ENCODE results near the gene MACF1.
"Not testable (repeated sequence)": the region's sequence is repeated elsewhere in the genome, so short reads cannot be mapped to it uniquely, and the experiment has no call there.

The MACF1 gene

DNA sequence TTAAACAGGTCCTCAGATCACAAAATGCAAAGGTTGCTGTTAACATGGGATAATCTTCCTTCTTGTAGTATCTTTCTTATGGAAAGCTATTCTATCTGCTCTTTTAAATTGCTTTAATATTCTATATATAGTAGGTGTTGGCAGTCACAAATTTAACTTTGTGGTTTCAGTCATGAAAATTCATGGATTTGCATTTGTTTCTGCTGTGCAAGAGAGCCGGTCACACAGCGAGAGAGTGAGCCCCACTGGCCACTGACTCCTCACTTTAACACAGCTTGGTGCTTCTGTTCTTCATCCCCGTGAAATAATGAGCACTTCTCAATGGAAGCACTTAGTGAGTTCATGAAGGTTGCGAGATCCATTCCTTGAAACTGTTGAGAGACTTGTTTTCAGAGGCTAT lies 268.8 kb downstream of the MACF1 start:
- DNase-seq: no peak

DNA sequence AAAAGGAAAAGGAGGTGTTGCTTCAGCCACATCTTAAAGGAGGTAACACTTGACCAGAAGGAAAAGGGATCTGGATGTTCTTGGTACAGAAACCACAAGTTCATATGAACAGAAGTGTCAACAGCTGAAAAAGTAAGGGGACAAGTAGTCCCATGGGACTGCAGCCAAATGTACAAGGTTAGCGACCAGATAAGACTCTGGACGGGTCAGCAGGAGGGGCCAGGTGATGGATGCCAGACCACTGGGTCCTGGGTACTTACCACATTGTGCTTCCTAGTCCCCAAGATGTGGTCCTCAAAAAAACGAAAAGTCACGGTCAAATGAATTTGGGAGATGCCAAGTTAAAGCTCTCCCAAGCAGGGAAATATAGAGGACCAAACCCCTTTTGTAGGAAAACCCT lies 270.3 kb downstream of the MACF1 start:
- DNase-seq: no peak

DNA sequence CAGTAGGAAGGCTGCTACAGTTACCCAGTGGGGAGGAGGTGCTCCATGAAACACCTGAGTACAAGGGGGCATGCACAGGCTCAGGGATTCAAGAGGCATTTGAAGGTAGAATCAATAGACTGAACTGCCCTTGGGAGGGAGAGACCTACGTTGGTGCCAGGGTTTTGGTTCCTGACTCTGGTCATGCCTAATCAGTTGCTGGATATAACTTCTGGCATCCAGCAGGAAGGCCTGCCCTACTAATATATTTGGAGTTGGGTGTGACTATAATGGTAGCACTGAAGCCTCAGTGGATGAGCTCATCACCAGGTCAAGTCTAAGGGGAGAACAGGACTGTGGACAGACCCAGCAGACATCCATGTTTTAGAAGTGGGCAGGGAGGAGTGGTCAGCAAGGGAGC lies 271.1 kb downstream of the MACF1 start:
- not testable (repeated sequence) for DNase-seq

DNA sequence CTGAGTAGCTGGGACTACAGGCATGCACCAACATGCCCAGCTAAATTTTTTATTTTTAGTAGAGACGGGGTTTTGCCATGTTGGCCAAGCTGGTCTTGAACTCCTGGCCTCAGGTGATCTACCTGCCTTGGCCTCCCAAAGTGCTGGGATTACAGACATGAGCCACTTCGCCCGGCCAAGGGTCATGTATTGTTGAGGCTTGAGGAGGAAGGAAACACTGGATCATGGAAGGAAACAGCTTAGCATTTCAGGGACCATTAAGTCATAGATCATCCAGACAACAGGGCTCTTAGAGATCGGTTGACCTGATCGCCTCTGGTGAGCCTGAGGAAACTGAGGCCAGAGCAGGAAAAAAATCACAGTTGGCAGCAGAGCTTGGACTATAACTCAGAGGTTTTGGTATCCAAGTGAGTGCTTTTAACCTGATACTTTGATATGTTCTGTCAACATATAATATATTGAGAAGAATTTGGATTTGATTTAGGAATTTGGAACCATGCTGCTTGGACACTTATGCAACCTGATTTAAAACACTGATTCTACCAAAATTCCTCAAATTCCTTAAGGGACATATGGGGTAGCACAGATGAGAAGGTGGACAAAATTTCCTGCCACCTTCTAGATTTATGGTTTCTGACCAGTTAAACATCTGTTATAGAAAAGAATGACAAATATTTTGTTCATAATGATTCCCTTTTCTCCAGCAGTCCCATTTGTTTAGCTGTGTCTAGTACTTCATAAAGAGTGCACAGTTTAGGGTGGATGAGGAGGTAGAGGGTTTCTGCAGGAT lies 273.8 kb downstream of the MACF1 start:
- no peak for DNase-seq

DNA sequence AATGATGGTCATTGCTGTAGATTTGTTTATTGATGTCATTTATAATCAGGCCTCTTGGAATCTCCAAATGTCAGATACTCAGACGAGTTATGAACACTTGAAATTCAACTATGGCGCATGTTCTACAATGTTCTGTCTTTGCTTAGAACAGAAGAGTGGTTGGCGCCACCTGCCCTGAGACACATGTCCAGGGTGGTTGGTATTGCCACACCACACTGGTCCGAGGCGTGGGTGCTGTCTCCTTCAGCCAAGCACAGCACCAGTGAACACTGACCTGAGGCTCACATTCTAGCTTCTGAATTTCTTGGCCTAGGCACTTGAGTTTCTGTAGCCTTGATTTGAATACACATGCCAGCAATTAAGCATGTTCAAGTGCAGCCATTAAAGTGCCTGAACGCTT lies 276.8 kb downstream of the MACF1 start:
- no peak for DNase-seq

DNA sequence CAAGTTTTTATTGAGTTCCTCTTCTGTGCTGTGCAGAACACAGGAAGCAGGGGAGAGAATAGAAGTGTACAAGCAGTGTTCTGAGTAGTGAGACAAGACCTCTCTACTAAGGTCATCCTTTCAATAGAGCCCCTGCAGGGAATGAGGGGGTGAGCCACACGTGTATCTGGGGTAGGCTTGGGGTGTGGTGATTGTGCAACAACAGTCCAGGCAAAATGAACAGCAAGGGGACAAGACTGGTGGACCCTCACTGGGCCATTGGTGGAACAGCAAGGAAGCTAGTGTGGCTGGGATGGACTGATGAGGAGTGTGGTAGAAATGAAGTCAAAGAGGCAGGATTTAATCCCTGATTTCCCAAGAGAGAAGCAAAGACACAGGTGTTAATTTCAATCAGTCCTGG lies 278.8 kb downstream of the MACF1 start:
- no peak for DNase-seq

DNA sequence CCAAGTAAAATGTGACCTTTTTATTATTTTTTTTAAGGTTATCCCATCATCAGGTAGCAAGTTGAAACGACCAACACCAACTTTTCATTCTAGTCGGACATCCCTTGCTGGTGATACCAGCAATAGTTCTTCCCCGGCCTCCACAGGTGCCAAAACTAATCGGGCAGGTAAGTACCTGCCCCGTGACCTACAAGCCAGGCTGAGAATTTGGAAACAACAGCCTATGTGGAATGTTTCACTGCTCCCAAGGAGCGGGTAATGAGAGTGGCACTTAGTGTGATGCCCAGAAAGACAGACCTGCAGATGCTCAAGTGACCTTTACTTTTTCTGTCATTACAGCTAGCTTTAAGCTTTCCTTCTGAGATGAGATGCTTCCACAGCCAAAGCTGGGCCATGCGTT lies 280.1 kb downstream of the MACF1 start:
- DNase-seq: no peak

DNA sequence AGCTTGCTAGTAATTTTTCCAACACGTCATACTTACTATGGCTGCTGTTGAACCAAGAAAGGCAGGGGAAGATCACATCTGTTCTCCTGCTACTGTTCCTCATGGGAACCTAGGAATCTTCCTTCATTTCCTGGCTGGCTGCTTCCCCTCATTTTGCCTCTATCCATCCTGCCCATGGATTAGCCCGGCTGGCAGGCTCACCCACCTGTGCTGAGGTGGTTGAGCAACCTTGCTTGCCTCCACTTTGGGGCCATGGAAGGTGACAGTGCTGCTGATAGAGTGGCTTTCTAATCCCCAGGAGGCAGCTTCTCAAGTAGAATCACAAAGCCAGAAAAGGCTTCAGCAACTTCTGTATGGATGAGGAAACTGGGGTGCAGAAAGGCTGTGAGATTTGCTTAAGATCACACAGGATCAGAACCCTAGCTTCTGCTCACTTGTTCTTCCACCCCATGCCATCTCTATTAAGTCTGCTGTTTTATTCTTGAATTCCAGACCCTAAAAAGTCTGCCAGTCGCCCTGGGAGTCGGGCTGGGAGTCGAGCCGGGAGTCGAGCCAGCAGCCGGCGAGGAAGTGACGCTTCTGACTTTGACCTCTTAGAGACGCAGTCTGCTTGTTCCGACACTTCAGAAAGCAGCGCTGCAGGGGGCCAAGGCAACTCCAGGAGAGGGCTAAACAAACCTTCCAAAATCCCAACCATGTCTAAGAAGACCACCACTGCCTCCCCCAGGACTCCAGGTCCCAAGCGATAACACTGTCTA lies 280.7 kb downstream of the MACF1 start:
- DNase-seq: no peak

DNA sequence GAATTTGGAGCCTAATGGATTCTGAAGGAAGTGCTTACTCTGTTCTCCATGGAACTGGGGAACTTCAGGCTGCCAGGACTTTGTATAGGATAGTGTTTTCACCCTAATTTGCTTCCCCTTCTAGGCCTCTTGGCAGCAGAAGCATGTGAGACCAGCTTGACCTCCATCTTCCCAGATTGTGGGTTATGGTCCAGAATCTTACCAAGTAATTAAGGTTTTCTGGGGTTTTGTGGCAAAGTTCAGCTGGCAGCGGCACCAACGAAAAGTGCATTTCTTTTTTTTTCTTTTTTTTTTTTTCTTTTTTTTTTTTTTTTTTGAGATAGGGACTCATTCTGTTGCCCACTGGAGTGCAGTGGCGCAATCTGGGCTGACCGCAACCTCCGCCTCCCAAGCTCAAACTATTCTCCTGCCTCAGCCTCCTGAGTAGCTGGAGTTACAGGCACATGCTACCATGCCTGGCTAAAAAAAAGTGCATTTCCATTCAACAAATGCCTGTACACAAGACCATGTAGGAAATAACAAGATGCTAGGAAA lies 283.6 kb downstream of the MACF1 start:
- no peak for DNase-seq

DNA sequence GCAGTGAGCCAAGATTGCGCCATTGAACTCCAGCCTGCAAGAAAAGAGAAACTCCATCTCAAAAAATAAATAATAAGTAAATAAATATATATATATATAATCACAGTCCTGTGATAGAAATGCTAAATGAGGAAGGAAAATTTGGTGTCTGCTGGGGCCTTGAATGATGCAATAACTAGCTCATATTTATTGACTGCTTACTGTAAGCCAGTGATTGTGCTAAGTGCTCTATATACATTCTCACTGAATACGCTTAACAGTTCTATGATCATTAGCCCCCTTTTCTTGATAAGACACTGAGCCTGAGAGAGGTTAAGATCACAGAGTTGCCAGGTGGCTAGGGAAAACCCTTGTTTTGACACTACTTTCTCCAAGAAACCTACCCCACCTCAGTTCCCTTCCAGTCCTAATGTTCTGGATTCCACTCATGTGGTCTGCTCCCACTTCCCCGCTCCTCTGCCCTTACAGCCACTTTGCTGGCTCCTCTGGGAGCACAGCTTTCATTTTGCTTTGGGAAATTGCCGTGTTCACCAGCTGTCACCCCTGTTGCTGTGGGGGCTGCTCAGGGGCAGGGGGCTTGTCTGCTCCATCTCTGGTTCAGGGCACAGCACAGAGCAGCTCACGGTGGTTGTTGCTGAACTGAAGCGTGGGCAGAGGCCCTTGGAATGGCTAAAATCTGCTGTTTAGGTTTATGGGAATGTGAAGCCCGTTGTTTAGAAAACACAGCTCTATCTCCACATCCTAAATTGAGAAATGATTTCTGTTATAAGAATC lies 284.5 kb downstream of the MACF1 start:
- no peak for DNase-seq

DNA sequence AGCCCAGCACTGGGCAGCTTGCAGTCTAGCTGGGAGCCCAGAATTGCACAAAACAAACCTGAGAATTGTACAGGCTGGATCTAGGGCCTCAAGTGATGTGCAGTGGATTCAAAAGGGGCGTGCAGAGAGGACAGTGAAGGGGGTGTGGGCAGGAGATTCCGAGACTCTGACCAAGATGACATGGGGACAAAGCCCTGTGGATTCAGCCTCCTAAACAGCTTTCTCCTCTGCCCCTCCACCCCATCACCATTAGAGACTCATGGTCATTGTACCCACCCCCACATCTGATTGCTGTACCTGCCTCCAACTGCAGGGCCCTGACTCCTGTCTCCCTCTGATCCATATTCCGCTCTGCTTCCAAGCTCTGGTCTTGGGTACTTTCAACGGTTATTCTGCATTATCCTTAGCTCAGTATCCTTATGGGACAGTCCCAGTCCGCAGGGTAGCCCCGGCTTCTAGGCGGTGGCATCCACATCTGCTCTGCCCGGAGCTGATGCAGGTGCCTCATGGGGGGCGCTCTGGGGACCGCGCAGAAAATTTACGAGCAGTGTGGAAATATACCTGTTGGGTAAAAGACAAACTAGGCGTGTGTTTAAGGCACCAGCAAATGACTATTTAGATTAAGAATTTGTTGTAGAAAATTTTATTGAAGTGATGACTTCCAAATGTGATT lies 285.2 kb downstream of the MACF1 start:
- DNase-seq: no peak

DNA sequence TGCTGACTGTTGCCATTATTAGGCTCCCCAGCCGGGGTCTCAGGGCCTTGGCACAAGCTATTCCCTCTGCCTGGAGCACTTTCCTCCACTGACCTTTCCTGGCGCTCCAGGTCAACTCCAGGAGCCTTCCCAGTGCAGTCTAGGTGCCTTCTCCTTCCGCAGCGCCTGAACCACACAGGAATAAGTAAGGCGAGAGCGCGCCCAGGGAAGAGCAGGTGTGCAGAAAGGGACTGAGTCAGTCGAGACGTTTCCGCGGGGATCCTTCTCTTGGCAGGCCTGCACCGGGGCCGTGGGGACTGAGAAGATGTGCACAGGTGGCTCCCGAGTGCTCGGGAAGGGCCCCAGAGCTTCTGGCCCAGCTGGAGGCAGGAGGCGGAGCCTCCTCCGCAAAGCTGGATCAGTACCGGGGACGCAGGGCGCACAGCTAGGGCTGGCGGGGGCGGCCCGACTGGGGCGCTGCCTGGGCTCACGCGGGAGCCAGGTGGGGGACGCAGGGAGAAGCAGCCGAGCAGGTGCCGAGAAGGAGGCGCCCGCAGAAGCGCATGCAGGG lies 286.2 kb downstream of the MACF1 start:
- DNase-seq: no peak

DNA sequence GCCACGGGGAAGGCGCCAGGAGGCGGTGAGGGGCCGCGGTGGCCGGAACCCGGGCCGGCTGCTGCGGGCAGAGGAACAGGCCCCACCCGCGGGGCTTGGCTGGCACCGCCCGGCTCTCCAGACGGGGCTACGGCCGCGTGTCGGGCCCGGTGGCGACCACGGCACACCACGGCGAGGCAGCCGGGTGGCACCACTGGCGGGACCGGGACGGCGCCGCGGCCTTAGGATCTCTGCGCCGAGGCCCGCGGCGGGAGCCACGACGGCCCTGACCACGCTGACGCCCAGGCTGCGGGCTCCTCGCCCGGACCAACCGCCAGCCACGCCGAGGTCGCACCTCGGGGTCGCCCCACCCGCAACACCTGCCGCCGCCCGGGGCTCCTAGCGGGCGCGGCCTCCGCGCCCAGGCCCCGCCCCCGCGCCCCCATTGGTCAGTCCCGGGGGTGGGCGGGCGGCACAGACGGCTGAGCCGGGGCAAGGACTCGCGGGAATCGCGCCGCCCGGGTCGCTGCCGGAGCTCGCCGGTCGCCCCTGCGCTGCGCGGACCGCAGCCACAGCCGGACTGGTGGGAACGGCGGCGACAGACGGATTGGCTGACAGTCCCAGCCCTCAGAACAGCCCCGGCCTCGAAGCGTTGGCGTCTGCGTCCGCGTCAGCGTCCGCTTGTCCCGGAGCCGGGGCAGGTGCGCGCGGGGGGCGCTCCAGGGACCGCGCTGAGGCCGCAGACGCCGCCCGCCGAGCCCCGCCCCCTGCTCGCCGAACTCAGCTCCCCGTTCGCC lies 286.8 kb downstream of the MACF1 start, which contains the start of gene BMP8A:
Gene BMP8A (plus strand): TSS at position 491 of the 776 bp plus-strand sequence. CDS start 356 bp downstream, outside the sequence.
- DNase-seq: peak; percentile 24

DNA sequence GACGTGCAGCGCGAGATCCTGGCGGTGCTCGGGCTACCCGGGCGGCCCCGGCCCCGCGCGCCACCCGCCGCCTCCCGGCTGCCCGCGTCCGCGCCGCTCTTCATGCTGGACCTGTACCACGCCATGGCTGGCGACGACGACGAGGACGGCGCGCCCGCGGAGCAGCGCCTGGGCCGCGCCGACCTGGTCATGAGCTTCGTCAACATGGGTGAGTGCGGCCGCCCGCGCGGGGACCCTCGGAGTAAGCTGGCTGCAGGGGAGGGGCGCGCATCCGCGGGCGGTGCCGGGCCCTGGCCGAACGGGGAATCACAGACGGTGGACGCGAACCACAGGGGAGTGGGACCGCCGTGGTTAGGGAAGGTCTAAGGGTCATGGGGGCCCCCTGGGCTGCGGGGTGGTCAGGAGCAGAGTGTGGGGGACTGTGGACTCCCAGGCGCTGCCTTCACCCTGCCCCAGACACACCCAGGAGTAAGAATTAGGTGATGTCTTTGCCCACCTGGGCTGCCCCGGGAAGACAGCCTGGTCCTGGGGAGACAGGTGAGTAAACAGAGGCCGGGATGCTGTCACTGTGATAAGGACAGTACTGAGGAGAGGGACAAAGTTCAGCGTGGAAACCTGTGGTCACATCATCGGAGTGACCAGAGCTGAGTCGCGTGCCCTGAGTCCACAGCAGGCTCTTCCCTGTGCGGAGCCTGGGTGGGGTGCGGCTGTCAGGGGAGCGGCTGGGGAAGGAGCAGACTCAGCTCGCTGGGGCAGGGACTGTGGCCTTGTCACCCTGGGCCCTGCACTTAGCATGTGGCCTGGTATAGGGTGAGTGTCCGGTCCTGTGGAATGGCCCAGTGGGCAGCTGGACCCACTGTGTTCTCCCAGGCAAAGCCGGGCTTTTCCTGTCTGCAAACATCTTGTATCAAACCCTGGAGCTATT lies 287.9 kb downstream of the MACF1 start:
- DNase-seq: not testable (repeated sequence)

DNA sequence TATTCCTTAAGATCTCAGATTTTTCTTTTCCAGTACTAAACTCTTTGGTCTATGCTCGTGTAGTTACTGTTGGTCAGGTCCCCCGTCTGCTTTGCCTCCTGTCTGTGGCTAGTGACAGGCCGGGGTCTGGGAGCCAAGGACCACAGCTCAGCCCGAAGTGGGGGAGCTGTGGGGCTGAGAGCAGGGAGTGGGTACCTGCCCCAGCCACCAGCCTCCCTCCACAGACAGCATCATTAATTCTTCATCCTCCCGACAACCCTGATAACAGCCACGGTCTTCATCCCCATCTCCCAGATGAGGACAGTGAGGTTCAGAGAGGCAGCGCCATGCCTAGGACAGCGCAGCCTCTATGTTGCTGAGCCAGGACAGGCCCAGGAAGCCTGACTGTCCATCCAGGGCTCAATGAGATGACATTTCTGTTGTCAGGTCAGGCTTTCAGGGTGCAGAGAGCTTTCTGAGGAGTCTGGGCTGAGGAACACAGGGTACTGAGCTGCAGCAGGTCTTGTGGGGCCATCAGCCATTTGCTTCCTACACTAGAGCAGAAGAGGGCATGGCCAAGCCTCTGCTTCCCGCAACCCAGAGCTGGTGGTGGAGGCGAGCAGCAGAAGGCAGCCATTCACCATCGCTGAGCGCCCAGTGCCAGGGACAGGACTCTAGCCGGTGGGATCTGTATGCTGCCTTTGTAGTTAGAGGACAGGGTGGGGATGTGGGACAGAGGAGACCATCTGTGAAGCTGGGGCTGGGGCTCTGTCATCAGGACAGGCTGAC lies 288.7 kb downstream of the MACF1 start:
- DNase-seq: not testable (repeated sequence)

DNA sequence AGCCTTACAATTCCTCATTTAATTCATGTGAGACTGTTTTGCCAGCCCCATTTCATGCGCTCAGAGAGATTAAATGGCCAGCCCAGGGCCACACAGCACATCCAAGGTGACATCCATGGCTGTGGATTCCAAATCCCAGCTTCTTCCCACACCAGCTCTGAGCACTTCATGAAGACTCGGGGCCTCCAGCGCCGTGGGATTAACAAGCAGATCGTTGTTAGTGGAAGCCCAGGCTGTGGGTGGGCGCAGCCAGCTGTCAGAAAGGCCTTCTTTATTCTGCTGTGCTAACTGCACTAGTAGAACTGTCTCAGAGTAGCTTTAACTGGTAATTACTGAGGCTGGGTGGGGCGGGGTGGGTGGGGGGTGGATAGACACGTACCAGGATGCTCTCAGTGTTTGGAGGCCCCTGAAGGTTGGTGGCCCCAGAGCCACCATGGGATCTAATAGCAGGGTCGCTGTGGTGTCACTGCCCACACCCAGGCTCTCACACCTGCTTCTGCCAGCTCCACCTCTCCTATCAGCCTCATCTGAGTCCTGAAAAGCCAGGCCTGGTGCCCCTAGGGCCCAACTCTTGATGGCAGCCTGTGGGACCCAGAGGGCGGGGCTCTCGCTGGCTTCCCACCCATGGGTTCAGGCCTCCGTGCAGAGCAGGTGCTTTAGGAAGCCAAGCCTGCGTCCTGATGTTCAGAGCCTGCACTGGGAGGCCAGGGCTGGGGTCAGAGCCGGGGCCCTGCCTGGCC lies 290.3 kb downstream of the MACF1 start:
- DNase-seq: no peak

DNA sequence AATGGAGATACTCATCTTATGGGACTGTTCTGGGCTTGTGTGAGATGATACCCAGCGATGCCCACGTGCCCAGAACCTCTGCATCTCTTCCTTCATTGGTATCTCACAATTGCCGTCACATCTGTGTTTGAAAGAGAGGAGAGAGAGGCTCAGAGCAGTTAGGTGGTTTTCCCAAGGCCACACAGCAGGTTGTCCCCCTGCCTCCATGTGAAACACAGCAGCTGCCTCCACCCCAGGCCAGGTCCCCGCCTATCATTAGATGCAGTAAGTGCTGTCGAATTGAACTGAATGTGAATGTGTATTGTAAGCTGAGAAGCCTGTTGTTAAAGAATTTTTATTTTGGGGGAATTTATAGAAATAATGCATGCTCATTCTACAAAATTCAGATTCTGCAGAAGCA lies 292.0 kb downstream of the MACF1 start:
- not testable (repeated sequence) for DNase-seq

DNA sequence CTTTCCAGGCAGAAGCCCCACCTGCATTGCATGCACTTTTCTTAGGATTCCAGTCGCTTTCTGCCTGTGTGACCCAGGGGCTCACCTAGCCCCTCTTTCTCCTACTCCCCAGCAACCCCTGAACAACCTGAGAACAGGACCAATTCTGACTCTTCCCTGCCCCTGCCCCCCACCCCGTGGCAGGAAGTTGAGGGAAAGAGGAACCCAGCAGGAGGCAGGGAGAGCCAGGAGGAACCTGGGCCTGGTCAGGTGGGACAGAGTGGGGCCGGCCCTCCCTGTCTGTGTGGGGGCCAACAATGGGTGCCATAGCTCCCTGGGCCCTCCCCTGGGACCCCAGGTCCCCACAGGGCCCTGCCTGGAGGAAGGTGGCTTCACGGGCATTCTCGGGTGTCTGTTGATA lies 293.1 kb downstream of the MACF1 start:
- DNase-seq: no peak
